ENCODE data around the gene LARP4B. TPM values are rescaled to one million over a fixed set of nuclear protein-coding genes. Genes with fewer than 3 reads are reported as not detected.

LARP4B gene
- total and polyA plus RNA-seq, 4 donors, result 5.5 to 20.4 (median 12.1) TPM

DNA sequence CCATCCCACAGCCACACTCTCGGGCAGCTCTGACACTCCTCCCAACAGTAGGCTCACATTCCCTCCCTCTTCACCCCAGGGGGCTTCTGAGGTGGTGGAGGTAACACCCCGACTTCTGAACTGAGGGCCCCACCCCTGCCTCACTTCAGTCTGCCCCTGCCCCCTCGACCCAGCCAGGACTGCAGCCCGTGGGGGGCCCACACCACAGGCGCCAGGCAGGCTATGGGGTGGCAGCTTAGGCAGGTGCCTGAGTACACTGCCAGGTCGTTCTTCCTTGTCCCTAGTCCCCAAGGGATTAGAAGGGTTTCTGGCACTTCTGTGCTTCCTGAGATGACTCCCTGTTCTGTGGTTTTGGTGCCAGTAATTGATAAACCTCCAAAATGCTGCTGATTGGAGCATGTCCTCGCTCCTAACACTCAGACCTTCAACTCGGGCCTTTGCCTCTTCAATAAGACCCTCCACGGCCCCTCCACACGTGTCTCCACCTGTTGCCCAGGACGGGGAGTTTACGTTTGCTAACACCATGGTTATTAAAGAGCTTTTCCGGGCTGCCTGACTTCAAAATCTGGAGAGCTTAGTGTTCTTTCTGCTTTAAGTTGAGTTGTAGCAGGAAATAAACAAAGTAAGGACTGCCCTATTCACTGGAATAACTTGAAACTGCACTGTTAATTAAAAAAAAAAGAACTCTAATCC is 23.8 kb upstream of the LARP4B start:
- no peak for DNase-seq (ENCODE audit: low spot score)
- WGBS, result 52% methylated on average over 13 of the region's 13 CpGs
- H3K27me3 ChIP-seq (ENCODE audit: control insufficient read depth in 4 of 4, insufficient read depth in 4 of 4, low read length in 3 of 4), result no peaks in the 10 kb centered on the region
- no peak overlapping the region for H3K27ac ChIP-seq (ENCODE audit: low read depth in 1 of 2, low read length in 2 of 2)
- H3K4me1 ChIP-seq (ENCODE audit: control insufficient read depth in 4 of 4, insufficient read depth in 4 of 4, low read length in 3 of 4), result no peaks in the 10 kb centered on the region
- TF ChIP-seq, protein P1, sequence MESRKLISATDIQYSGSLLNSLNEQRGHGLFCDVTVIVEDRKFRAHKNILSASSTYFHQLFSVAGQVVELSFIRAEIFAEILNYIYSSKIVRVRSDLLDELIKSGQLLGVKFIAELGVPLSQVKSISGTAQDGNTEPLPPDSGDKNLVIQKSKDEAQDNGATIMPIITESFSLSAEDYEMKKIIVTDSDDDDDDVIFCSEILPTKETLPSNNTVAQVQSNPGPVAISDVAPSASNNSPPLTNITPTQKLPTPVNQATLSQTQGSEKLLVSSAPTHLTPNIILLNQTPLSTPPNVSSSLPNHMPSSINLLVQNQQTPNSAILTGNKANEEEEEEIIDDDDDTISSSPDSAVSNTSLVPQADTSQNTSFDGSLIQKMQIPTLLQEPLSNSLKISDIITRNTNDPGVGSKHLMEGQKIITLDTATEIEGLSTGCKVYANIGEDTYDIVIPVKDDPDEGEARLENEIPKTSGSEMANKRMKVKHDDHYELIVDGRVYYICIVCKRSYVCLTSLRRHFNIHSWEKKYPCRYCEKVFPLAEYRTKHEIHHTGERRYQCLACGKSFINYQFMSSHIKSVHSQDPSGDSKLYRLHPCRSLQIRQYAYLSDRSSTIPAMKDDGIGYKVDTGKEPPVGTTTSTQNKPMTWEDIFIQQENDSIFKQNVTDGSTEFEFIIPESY (IDR thresholded peaks at IDR 0.05), result no peak
- TF ChIP-seq RAD21 (IDR thresholded peaks at IDR 0.05) (no peak), SP1 (IDR thresholded peaks at IDR 0.05) (no peak), HNF4G (IDR thresholded peaks at IDR 0.05) (no peak), RXRA (IDR thresholded peaks at IDR 0.05) (no peak), TAF1 (conservative IDR thresholded peaks at IDR 0.05) (no peak), YY1 (IDR thresholded peaks at IDR 0.05) (no peak), HNF4A (conservative IDR thresholded peaks at IDR 0.05) (no peak)
- TF ChIP-seq, protein P2, sequence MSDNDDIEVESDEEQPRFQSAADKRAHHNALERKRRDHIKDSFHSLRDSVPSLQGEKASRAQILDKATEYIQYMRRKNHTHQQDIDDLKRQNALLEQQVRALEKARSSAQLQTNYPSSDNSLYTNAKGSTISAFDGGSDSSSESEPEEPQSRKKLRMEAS (IDR thresholded peaks at IDR 0.05), result no peak
- TF ChIP-seq, protein P3, sequence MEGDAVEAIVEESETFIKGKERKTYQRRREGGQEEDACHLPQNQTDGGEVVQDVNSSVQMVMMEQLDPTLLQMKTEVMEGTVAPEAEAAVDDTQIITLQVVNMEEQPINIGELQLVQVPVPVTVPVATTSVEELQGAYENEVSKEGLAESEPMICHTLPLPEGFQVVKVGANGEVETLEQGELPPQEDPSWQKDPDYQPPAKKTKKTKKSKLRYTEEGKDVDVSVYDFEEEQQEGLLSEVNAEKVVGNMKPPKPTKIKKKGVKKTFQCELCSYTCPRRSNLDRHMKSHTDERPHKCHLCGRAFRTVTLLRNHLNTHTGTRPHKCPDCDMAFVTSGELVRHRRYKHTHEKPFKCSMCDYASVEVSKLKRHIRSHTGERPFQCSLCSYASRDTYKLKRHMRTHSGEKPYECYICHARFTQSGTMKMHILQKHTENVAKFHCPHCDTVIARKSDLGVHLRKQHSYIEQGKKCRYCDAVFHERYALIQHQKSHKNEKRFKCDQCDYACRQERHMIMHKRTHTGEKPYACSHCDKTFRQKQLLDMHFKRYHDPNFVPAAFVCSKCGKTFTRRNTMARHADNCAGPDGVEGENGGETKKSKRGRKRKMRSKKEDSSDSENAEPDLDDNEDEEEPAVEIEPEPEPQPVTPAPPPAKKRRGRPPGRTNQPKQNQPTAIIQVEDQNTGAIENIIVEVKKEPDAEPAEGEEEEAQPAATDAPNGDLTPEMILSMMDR (IDR thresholded peaks at IDR 0.05; ENCODE audit: low read depth, low read length, missing input control), result no peak
- H3K9ac ChIP-seq (ENCODE audit: low read depth in 1 of 2, low read length in 2 of 2), result no peak overlapping the region
- H3K4me3 ChIP-seq (ENCODE audit: low read depth in 1 of 3, low read length in 3 of 3), result no peak overlapping the region
- no peaks in the 10 kb centered on the region for H3K36me3 ChIP-seq (ENCODE audit: control insufficient read depth in 4 of 4, insufficient read depth in 3 of 4, low read depth in 1 of 4, low read length in 3 of 4)
- no peaks in the 10 kb centered on the region for H3K9me3 ChIP-seq (ENCODE audit: control insufficient read depth in 4 of 4, low read length in 3 of 4)

DNA sequence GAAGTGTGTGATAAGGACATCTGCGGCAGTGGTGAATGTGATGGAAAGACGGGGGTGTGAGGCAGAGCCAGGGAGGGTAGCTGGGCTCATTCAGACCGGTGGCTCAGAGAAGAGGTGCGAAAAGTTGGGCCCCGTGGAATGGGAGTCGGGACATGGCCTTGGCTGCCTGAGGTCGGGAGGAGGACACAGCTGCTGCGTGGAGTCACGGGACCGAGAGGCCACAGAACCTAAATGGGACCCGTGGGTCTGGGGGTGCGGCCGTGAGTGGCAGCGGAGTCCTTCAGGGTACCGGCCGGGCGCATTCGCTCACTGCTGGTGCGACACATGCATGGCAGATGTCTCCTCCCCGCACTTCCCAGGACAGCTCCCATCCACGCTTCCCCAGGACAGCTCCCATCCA is 22.9 kb upstream of the LARP4B start:
- Histone ChIP-seq H3K27ac (ENCODE audit: low read depth in 1 of 2, low read length in 2 of 2) (no peak overlapping the region), H3K4me1 (ENCODE audit: control insufficient read depth in 4 of 4, insufficient read depth in 4 of 4, low read length in 3 of 4) (no peaks in the 10 kb centered on the region), H3K27me3 (ENCODE audit: control insufficient read depth in 4 of 4, insufficient read depth in 4 of 4, low read length in 3 of 4) (no peaks in the 10 kb centered on the region), H3K9ac (ENCODE audit: low read depth in 1 of 2, low read length in 2 of 2) (no peak overlapping the region), H3K9me3 (ENCODE audit: control insufficient read depth in 4 of 4, low read length in 3 of 4) (no peaks in the 10 kb centered on the region), H3K36me3 (ENCODE audit: control insufficient read depth in 4 of 4, insufficient read depth in 3 of 4, low read depth in 1 of 4, low read length in 3 of 4) (no peaks in the 10 kb centered on the region), H3K4me3 (ENCODE audit: low read depth in 1 of 3, low read length in 3 of 3) (no peak overlapping the region)
- WGBS, result 93% methylated on average over 21 of the region's 21 CpGs
- no peak for DNase-seq (ENCODE audit: low spot score)
- TF ChIP-seq, protein P4, sequence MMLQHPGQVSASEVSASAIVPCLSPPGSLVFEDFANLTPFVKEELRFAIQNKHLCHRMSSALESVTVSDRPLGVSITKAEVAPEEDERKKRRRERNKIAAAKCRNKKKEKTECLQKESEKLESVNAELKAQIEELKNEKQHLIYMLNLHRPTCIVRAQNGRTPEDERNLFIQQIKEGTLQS (IDR thresholded peaks at IDR 0.05), result no peak
- TF ChIP-seq, protein P2 (IDR thresholded peaks at IDR 0.05), result no peak
- no peak for TF ChIP-seq JUND (IDR thresholded peaks at IDR 0.05)

DNA sequence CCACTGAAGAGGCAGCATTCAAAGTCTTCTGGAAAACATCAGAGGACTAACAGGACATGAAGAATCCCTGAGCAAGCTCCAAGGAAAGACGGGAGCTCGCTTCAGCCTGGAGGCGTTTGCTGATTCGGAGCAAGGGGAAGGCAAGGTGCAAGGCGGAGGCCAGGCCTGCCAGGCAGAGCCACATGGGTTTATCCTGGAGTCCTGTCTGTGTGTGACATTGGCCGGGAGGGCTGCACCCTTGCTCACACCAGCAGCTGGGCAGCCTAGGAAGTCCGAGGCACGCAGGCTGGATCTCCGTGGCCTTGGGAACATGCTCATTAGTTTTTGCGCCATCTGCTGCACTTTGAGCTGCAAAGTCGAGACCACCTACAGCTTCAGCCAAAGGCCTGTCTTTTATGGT is 22.3 kb upstream of the LARP4B start:
- Histone ChIP-seq H3K4me3 (ENCODE audit: low read depth in 1 of 3, low read length in 3 of 3) (no peak overlapping the region), H3K27ac (ENCODE audit: low read depth in 1 of 2, low read length in 2 of 2) (no peak overlapping the region), H3K27me3 (ENCODE audit: control insufficient read depth in 4 of 4, insufficient read depth in 4 of 4, low read length in 3 of 4) (no peaks in the 10 kb centered on the region), H3K9ac (ENCODE audit: low read depth in 1 of 2, low read length in 2 of 2) (no peak overlapping the region), H3K4me1 (ENCODE audit: control insufficient read depth in 4 of 4, insufficient read depth in 4 of 4, low read length in 3 of 4) (no peaks in the 10 kb centered on the region), H3K9me3 (ENCODE audit: control insufficient read depth in 4 of 4, low read length in 3 of 4) (no peaks in the 10 kb centered on the region), H3K36me3 (ENCODE audit: control insufficient read depth in 4 of 4, insufficient read depth in 3 of 4, low read depth in 1 of 4, low read length in 3 of 4) (no peaks in the 10 kb centered on the region)
- DNase-seq (ENCODE audit: low spot score), result no peak
- WGBS, result 91% methylated on average over 11 of the region's 11 CpGs
- no peak for TF ChIP-seq SP1 (IDR thresholded peaks at IDR 0.05)
- TF ChIP-seq, protein P5, sequence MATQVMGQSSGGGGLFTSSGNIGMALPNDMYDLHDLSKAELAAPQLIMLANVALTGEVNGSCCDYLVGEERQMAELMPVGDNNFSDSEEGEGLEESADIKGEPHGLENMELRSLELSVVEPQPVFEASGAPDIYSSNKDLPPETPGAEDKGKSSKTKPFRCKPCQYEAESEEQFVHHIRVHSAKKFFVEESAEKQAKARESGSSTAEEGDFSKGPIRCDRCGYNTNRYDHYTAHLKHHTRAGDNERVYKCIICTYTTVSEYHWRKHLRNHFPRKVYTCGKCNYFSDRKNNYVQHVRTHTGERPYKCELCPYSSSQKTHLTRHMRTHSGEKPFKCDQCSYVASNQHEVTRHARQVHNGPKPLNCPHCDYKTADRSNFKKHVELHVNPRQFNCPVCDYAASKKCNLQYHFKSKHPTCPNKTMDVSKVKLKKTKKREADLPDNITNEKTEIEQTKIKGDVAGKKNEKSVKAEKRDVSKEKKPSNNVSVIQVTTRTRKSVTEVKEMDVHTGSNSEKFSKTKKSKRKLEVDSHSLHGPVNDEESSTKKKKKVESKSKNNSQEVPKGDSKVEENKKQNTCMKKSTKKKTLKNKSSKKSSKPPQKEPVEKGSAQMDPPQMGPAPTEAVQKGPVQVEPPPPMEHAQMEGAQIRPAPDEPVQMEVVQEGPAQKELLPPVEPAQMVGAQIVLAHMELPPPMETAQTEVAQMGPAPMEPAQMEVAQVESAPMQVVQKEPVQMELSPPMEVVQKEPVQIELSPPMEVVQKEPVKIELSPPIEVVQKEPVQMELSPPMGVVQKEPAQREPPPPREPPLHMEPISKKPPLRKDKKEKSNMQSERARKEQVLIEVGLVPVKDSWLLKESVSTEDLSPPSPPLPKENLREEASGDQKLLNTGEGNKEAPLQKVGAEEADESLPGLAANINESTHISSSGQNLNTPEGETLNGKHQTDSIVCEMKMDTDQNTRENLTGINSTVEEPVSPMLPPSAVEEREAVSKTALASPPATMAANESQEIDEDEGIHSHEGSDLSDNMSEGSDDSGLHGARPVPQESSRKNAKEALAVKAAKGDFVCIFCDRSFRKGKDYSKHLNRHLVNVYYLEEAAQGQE (IDR thresholded peaks at IDR 0.05), result no peak
- TF ChIP-seq TAF1 (conservative IDR thresholded peaks at IDR 0.05), result no peak
- TF ChIP-seq EGR1 (IDR thresholded peaks at IDR 0.05; ENCODE audit: low read depth in 2 of 2), result no peak
- TF ChIP-seq YY1 (IDR thresholded peaks at IDR 0.05), result no peak
- TF ChIP-seq, protein P2 (IDR thresholded peaks at IDR 0.05), result no peak
- TF ChIP-seq RAD21 (IDR thresholded peaks at IDR 0.05), result no peak
- TF ChIP-seq FOXA1 (IDR thresholded peaks at IDR 0.05), result no peak
- no peak for TF ChIP-seq HNF4A (conservative IDR thresholded peaks at IDR 0.05)
- TF ChIP-seq GABPA (IDR thresholded peaks at IDR 0.05 in 1 of 2, conservative IDR thresholded peaks at IDR 0.05 in 1 of 2), result no peak
- TF ChIP-seq, protein P1 (IDR thresholded peaks at IDR 0.05), result no peak
